K562 (cell line): Measurements from ENCODE around the gene DHTKD1. TPM values are rescaled to one million over a fixed set of nuclear protein-coding genes. Genes with fewer than 3 reads are reported as not detected.
"Not testable (repeated sequence)": the region's sequence is repeated elsewhere in the genome, so short reads cannot be mapped to it uniquely, and the experiment has no call there.

Source experiments
- ATAC-seq: fragments of 200-7000 bp; cut with Tn5 transposase; 3 replicates; pipeline ENCODE4 v1.9.1; 2020; ENCODE audit warnings: moderate library complexity
- BruUV-seq: library from RNA; stranded (reverse); fragments of 400-500 nt; replicated peaks from 2 replicates; lab custom pipeline; 2021; lab: Mats Ljungman, UMichigan
- CTCF ChIA-PET: fragments of 300-600 bp; formaldehyde crosslinking; extraction: SDS; loops from one replicate; lab custom pipeline; 2021; ENCODE audit warnings: low intra/inter-chr PET ratio; lab: Yijun Ruan, JAX
- POLR2A ChIA-PET: fragments of 300-600, 350-650 bp; sonication (Branson Sonifier 250); formaldehyde crosslinking; extraction: SDS; loops from one replicate; lab custom pipeline; 2021; ENCODE audit warnings: antibody characterized with exemption, inconsistent platforms; lab: Yijun Ruan, JAX
- DNase-seq, 4 experiments: peaks; one replicate each; pipeline versions ENCODE4 v3.0.0 to v3.0.0-alpha.2; 2011 to 2018; ENCODE audit warnings: low spot score in 3 of 4, mixed read lengths in 3 of 4; ENCODE audit errors: extremely low read depth in 1 of 4
- FAIRE-seq: peaks from 2 replicates; lab custom pipeline; 2011; peaks lifted over from hg19 to GRCh38; lab: Jason Lieb, UNC
- H2AFZ ChIP-seq: 2 replicates; pipeline ENCODE4 v1.6.0; 2011; ENCODE audit warnings: low read depth, low read length, control low read depth, inconsistent platforms
- H3K27ac ChIP-seq: fragments of 200-600 bp; 3 replicates; pipeline ENCODE4 v1.8.0; 2011; ENCODE audit warnings: low read depth, mild to moderate bottlenecking, control low read depth, inconsistent platforms, low read length, moderate library complexity, mixed read lengths; ENCODE audit errors: extremely low read depth
- H3K27me3 ChIP-seq, 2 experiments: fragments of 300-600 bp in 1 of 2; 2 replicates in 1 of 2; 3 replicates in 1 of 2; pipeline versions ENCODE4 v1.6.0 to v1.8.0; 2011; ENCODE audit warnings: inconsistent platforms in 2 of 2, low read length in 2 of 2, mild to moderate bottlenecking in 1 of 2, mixed read lengths in 1 of 2, moderate library complexity in 1 of 2; ENCODE audit not compliant: control insufficient read depth in 2 of 2, insufficient read depth in 2 of 2
- H3K36me3 ChIP-seq: fragments of 300-600 bp; 3 replicates; pipeline ENCODE4 v1.8.0; 2011; ENCODE audit warnings: mild to moderate bottlenecking, low read length, inconsistent platforms; ENCODE audit not compliant: control insufficient read depth, insufficient read depth
- H3K4me1 ChIP-seq, 2 experiments: fragments of 200-600 bp in 1 of 2; replicated peaks in 1 of 2; 2 replicates in 1 of 2; 3 replicates in 1 of 2; pipeline versions ENCODE4 v1.5.1 to v1.8.0; 2011; ENCODE audit warnings: inconsistent platforms in 2 of 2, low read length in 2 of 2, mild to moderate bottlenecking in 1 of 2, mixed read lengths in 1 of 2, moderate library complexity in 1 of 2; ENCODE audit not compliant: control insufficient read depth in 2 of 2, insufficient read depth in 2 of 2
- H3K4me2 ChIP-seq: 2 replicates; pipeline ENCODE4 v1.6.1; 2011; ENCODE audit warnings: low read length, control low read depth, inconsistent platforms, mixed read lengths; ENCODE audit not compliant: insufficient read depth
- H3K4me3 ChIP-seq: fragments of 200-600 bp; sonication (generic), shearing (Covaris generic); 2 replicates; pipeline ENCODE4 v1.5.1; 2016; ENCODE audit warnings: control low read depth, inconsistent platforms
- H3K79me2 ChIP-seq: fragments of 200-600 bp; 3 replicates; pipeline ENCODE4 v1.8.0; 2011; ENCODE audit warnings: low read length, inconsistent platforms; ENCODE audit not compliant: control insufficient read depth, insufficient read depth
- H3K9ac ChIP-seq, 2 experiments: 2 replicates each; pipeline versions ENCODE4 v1.6.0 to v1.6.1; 2011; ENCODE audit warnings: low read depth in 2 of 2, low read length in 2 of 2, control low read depth in 1 of 2, inconsistent platforms in 1 of 2, mild to moderate bottlenecking in 1 of 2, mixed read lengths in 1 of 2; ENCODE audit not compliant: insufficient read depth in 1 of 2
- H3K9me1 ChIP-seq: one replicate; pipeline ENCODE4 v1.6.0; 2011; ENCODE audit warnings: inconsistent platforms, mild to moderate bottlenecking, low read length, moderate library complexity; ENCODE audit not compliant: control insufficient read depth, insufficient read depth
- H3K9me3 ChIP-seq: replicated peaks from 2 replicates; pipeline ENCODE4 v1.5.1; 2011; ENCODE audit warnings: low read depth, low read length, inconsistent platforms; ENCODE audit not compliant: control insufficient read depth, insufficient read depth
- H4K20me1 ChIP-seq: replicated peaks from 2 replicates; pipeline ENCODE4 v1.6.1; 2011; ENCODE audit warnings: low read length, inconsistent platforms, mixed read lengths; ENCODE audit not compliant: control insufficient read depth, insufficient read depth
- ZNF696 ChIP-seq: fragments of 250-450 bp; sonication (Bioruptor Pico); conservative IDR thresholded peaks from 2 replicates; pipeline ENCODE4 v1.4.0; 2020; ENCODE audit warnings: mild to moderate bottlenecking, moderate library complexity
- WGBS: fragments of 100-300 bp; shearing (Covaris generic); methylation state at CpG from one replicate; pipeline ENCODE4 v1.1.6; 2016; ENCODE audit warnings: low coverage, mixed read lengths; ENCODE audit not compliant: insufficient coverage; ENCODE audit errors: missing lambda C conversion rate; 5-methylcytosine and 5-hydroxymethylcytosine counted together
- in situ Hi-C: fragments of 300-500 bp; cut with MboI; formaldehyde crosslinking; loops from 4 replicates; pipeline ENCODE4 v1.15.0; 2018; ENCODE audit warnings: inconsistent platforms, mixed read lengths
- intact Hi-C: fragments of 100-400 bp; cut with micrococcal nuclease; formaldehyde crosslinking; loops from 2 replicates; pipeline ENCODE4 v1.14.2; 2022
- microRNA counts: library from miRNA; unstranded; fragments of <30 nt; microRNA quantifications from one replicate; lab custom pipeline; 2016
- microRNA-seq: library from miRNA; unstranded; fragments of <30 nt; microRNA quantifications from one replicate; pipeline ENCODE4, GENCODE V29; 2018; ENCODE audit warnings: borderline microRNAs expressed
- polyA plus RNA-seq, 8 experiments: library from polyadenylated mRNA; depleted of rRNA in 4 of 8; stranded (reverse) in 5 of 8; unstranded in 3 of 8; fragments of >200 nt; fragmentation: Nextera tagmentation in 2 of 8; fragmentation: Illumina TruSeq in 1 of 8; extraction: Ambion mirVana in 2 of 8; extraction: Trizol in 1 of 8; gene quantifications; 2 replicates each; pipeline versions ENCODE4 v1.2.1 to v1.2.3, GENCODE V29; 2011 to 2014; ENCODE audit warnings: inconsistent platforms in 1 of 8, missing spikeins in 1 of 8
- small RNA-seq: library from RNA; depleted of rRNA; stranded (forward); fragments of <200 nt; gene quantifications from one replicate; pipeline ENCODE3, GENCODE V24; 2014
- total RNA-seq, 7 experiments: library from RNA; depleted of rRNA in 6 of 7; stranded (reverse); fragments of >200 nt in 6 of 7; fragmentation: Illumina TruSeq in 2 of 7; extraction: Trizol in 2 of 7; gene quantifications; 2 replicates each; pipeline versions ENCODE4 v1.2.1 to v1.2.3, GENCODE V29; 2011 to 2021; ENCODE audit warnings: low replicate concordance in 1 of 7

The DHTKD1 gene
- total and polyA plus RNA-seq, 9 of the 15 experiments (the other 6 are each of a cell fraction or from before 2014, with no cell fraction given): 3.1 to 19.7 (median 6.8) TPM

DNA sequence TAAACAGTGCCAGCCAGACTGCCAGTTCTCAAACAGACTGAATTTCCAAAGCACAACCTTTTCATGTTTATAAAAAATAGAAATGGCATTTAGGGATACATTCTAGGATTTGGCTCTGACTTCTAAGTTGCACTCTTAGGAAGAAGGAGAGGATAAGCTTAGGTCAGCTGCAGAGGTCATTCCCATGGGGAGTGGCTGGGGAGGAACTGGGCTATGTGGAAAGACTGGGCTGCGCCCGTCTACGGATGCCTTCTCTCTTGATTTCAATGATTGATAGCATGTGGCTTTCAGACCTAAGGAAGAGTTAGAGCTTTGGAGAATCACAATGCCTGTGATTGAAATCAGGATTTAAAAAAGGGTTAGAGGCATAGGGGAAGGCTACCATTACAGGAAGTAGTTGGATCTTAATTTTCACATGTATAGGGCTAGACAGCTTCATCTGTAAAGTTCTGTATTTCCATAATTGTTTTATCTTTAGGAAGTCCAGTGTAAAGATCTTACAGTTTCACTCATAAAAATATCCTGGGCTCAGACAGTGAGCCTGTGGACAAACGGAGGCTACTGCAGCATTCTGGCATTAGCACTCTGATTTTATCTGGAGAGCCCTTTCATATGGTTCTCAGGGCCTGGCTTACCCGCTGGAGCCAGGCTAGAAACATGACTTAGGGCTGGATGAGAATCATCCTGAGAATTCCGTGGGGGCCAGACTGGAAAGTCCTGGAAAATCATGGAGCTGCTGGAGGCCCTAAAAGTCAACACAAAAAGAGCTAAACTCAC is 97.4 kb downstream of the DHTKD1 start (continued):
- no peak for TF ChIP-seq ZNF696 (CRISPR knock-in tag)

DNA sequence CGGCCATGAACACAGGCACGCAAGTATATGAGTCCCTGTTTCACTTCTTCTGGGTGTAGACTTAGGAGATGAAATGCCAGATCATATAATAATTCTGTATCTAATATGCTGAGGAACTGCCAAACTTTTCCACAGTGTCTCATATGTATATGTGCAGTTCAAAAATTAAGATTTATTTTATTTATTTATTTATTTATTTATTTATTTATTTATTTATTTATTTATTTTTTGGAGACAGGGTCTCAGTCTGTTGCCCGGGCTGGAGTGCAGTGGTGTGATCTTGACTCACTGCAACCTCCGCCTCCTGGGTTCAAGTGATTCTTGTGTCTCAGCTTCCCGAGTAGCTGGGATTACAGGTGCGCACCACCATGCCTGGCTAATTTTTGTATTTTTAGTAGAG is 102.8 kb downstream of the DHTKD1 start:
- H3K4me2 ChIP-seq, H3K4me1 ChIP-seq, BruUV-seq, in situ Hi-C loops, FAIRE-seq, H3K9ac ChIP-seq, H3K9me3 ChIP-seq, DNase-seq, intact Hi-C loops, POLR2A ChIA-PET, H3K79me2 ChIP-seq, H4K20me1 ChIP-seq, H3K27ac ChIP-seq, H3K27me3 ChIP-seq, H3K4me3 ChIP-seq, ATAC-seq, CTCF ChIA-PET, H3K9me1 ChIP-seq, H2AFZ ChIP-seq: not testable (repeated sequence)
- H3K36me3 ChIP-seq: peaks cover 83% of the 10 kb centered on the region
- 98% methylated on average over 6 of the region's 6 CpGs for WGBS

MicroRNA genes within 50 kb of the gene (microRNA counts, 767-probe panel; counts per million panel counts)
- not detected for microRNA hsa-miR-548ak (lab: Ali Mortazavi, UCI)

Small RNAs within 50 kb of the gene (microRNA-seq; reads per million reads assigned to microRNA genes)
- gene MIR548AK: not detected

Small RNAs within 50 kb of the gene (small RNA-seq; reads per million reads assigned to genes)
- not detected for gene MIR548AK
- gene RNU6-88P: not detected

Other genes starting within 250 kb of the DHTKD1 start
- gene PROSER2, start 245.6 kb upstream of the DHTKD1 start, total RNA-seq (2014; rRNA removed): 14.8 and 18.2 TPM in 2 replicates
- gene PROSER2, start 245.6 kb upstream of the DHTKD1 start, total RNA-seq (2014; rRNA removed; fragmentation: Illumina TruSeq; extraction: Trizol): 2.2 and 2.3 TPM in 2 replicates
- 1.4 and 1.7 TPM in 2 replicates for gene PROSER2, start 245.6 kb upstream of the DHTKD1 start, total RNA-seq (2015; rRNA removed; fragmentation: Illumina TruSeq; extraction: Trizol)
- 14.3 and 14.5 TPM in 2 replicates for gene PROSER2, start 245.6 kb upstream of the DHTKD1 start, total RNA-seq (2021)
- 3.7 and 6.7 TPM in 2 replicates for gene PROSER2, start 245.6 kb upstream of the DHTKD1 start, polyA plus RNA-seq (2011; rRNA removed)
- gene PROSER2, start 245.6 kb upstream of the DHTKD1 start, polyA plus RNA-seq (2014; fragmentation: Illumina TruSeq; extraction: Trizol): 2.9 and 4.9 TPM in 2 replicates
- 1 to 10 TPM in 1 of 2 experiments, under 1 TPM in 1; 0.62 to 1.3 TPM for gene PROSER2, start 245.6 kb upstream of the DHTKD1 start, polyA plus RNA-seq (2014; fragmentation: Nextera tagmentation; extraction: Ambion mirVana)
- 5.1 and 8.1 TPM in 2 replicates for gene PROSER2, start 245.6 kb upstream of the DHTKD1 start, polyA plus RNA-seq (2014; rRNA removed)
- 18.8 and 18.9 TPM in 2 replicates for gene UPF2, start 26.1 kb upstream of the DHTKD1 start, total RNA-seq (2014; rRNA removed)
- 35.3 and 41.9 TPM in 2 replicates for gene UPF2, start 26.1 kb upstream of the DHTKD1 start, total RNA-seq (2014; rRNA removed; fragmentation: Illumina TruSeq; extraction: Trizol)
- gene UPF2, start 26.1 kb upstream of the DHTKD1 start, total RNA-seq (2015; rRNA removed; fragmentation: Illumina TruSeq; extraction: Trizol): 33.1 and 35.8 TPM in 2 replicates
- gene UPF2, start 26.1 kb upstream of the DHTKD1 start, total RNA-seq (2021): 20.9 and 21.2 TPM in 2 replicates
- 18.9 and 27.2 TPM in 2 replicates for gene UPF2, start 26.1 kb upstream of the DHTKD1 start, polyA plus RNA-seq (2011; rRNA removed)
- gene UPF2, start 26.1 kb upstream of the DHTKD1 start, polyA plus RNA-seq (2014; fragmentation: Illumina TruSeq; extraction: Trizol): 29.1 and 37.7 TPM in 2 replicates
- 10 to 100 TPM; 13.9 to 17.3 TPM for gene UPF2, start 26.1 kb upstream of the DHTKD1 start, polyA plus RNA-seq (2014; fragmentation: Nextera tagmentation; extraction: Ambion mirVana)
- 22.4 and 23.7 TPM in 2 replicates for gene UPF2, start 26.1 kb upstream of the DHTKD1 start, polyA plus RNA-seq (2014; rRNA removed)
- gene SEC61A2, start 60.7 kb downstream of the DHTKD1 start, total RNA-seq (2014; rRNA removed): 1.8 TPM in 2 replicates
- 3.3 and 3.6 TPM in 2 replicates for gene SEC61A2, start 60.7 kb downstream of the DHTKD1 start, total RNA-seq (2014; rRNA removed; fragmentation: Illumina TruSeq; extraction: Trizol)
- gene SEC61A2, start 60.7 kb downstream of the DHTKD1 start, total RNA-seq (2015; rRNA removed; fragmentation: Illumina TruSeq; extraction: Trizol): 3.1 and 6.2 TPM in 2 replicates
- gene SEC61A2, start 60.7 kb downstream of the DHTKD1 start, total RNA-seq (2021): 4.1 and 4.6 TPM in 2 replicates
- 9.7 and 10.2 TPM in 2 replicates for gene SEC61A2, start 60.7 kb downstream of the DHTKD1 start, polyA plus RNA-seq (2011; rRNA removed)
- 3.7 and 3.9 TPM in 2 replicates for gene SEC61A2, start 60.7 kb downstream of the DHTKD1 start, polyA plus RNA-seq (2014; fragmentation: Illumina TruSeq; extraction: Trizol)
- gene SEC61A2, start 60.7 kb downstream of the DHTKD1 start, polyA plus RNA-seq (2014; fragmentation: Nextera tagmentation; extraction: Ambion mirVana): 1 to 10 TPM; 1.2 to 1.4 TPM
- 4.0 and 4.9 TPM in 2 replicates for gene SEC61A2, start 60.7 kb downstream of the DHTKD1 start, polyA plus RNA-seq (2014; rRNA removed)
- 81.8 and 87.7 TPM in 2 replicates for gene NUDT5, start 126.9 kb downstream of the DHTKD1 start, total RNA-seq (2014; rRNA removed)
- gene NUDT5, start 126.9 kb downstream of the DHTKD1 start, total RNA-seq (2014; rRNA removed; fragmentation: Illumina TruSeq; extraction: Trizol): 190 and 194 TPM in 2 replicates
- gene NUDT5, start 126.9 kb downstream of the DHTKD1 start, total RNA-seq (2015; rRNA removed; fragmentation: Illumina TruSeq; extraction: Trizol): 200 and 201 TPM in 2 replicates
- gene NUDT5, start 126.9 kb downstream of the DHTKD1 start, total RNA-seq (2021): 124 and 136 TPM in 2 replicates
- gene NUDT5, start 126.9 kb downstream of the DHTKD1 start, polyA plus RNA-seq (2011; rRNA removed): 149 and 186 TPM in 2 replicates
- 137 and 155 TPM in 2 replicates for gene NUDT5, start 126.9 kb downstream of the DHTKD1 start, polyA plus RNA-seq (2014; fragmentation: Illumina TruSeq; extraction: Trizol)
- 100 to 1,000 TPM; 400 to 422 TPM for gene NUDT5, start 126.9 kb downstream of the DHTKD1 start, polyA plus RNA-seq (2014; fragmentation: Nextera tagmentation; extraction: Ambion mirVana)
- gene NUDT5, start 126.9 kb downstream of the DHTKD1 start, polyA plus RNA-seq (2014; rRNA removed): 129 and 136 TPM in 2 replicates
- 156 and 190 TPM in 2 replicates for gene CDC123, start 127.2 kb downstream of the DHTKD1 start, total RNA-seq (2014; rRNA removed)
- 210 and 226 TPM in 2 replicates for gene CDC123, start 127.2 kb downstream of the DHTKD1 start, total RNA-seq (2014; rRNA removed; fragmentation: Illumina TruSeq; extraction: Trizol)
- 200 and 203 TPM in 2 replicates for gene CDC123, start 127.2 kb downstream of the DHTKD1 start, total RNA-seq (2015; rRNA removed; fragmentation: Illumina TruSeq; extraction: Trizol)
- gene CDC123, start 127.2 kb downstream of the DHTKD1 start, total RNA-seq (2021): 135 and 137 TPM in 2 replicates
- gene CDC123, start 127.2 kb downstream of the DHTKD1 start, polyA plus RNA-seq (2011; rRNA removed): 143 and 175 TPM in 2 replicates
- 288 and 297 TPM in 2 replicates for gene CDC123, start 127.2 kb downstream of the DHTKD1 start, polyA plus RNA-seq (2014; fragmentation: Illumina TruSeq; extraction: Trizol)
- 100 to 1,000 TPM; 153 to 223 TPM for gene CDC123, start 127.2 kb downstream of the DHTKD1 start, polyA plus RNA-seq (2014; fragmentation: Nextera tagmentation; extraction: Ambion mirVana)
- gene CDC123, start 127.2 kb downstream of the DHTKD1 start, polyA plus RNA-seq (2014; rRNA removed): 145 TPM in 2 replicates